ENCODE measurements around the gene TRAFD1. TPM values are rescaled to one million over a fixed set of nuclear protein-coding genes. Genes with fewer than 3 reads are reported as not detected.

The TRAFD1 gene
- total and polyA plus RNA-seq, 2 of the 13 experiments (the other 11 are each of a cell fraction or from before 2014, with no cell fraction given): 9.5 to 20.9 TPM

DNA sequence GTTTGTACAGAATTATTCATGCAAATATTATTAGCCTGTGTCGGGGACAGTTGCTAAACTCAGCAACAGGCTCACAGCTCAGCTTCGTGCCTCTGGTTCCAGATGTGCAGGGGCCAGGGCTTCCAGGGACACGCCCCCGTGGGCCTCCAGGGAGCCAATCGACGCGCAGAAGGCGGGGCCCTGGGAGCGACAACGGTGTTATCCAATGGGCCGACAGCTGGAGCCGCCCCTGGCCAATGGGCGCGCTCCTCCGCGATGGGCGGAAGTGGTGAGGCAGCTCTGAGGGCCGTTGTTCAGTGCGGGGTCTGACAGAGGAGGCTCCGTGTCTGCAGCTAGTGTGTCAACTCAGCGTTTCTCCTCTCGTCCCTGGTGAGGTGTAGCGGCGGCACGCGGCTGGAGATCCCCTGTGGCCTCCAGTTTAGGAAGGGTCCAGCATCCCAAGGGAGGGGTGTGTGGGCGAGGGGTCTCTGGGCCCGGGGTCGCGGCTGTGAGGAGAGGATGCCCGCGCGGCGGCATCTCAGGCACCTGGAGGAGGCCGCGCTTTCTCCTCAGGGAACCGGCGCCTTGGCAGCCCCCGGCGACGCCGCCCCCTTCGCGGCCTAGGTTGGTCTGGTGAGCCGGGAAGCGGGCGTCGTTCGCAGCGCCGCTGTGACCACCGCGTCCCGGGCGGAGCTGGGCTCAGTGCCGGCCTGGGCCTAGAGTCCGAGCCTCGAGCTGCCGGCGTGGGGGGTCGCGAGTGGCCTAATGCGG is at the start of gene TRAFD1 (continued):
- no peak for TF ChIP-seq ZNF557 (CRISPR knock-in tag; IDR thresholded peaks at IDR 0.05)
- no peak for TF ChIP-seq ATF7 (IDR thresholded peaks at IDR 0.05)
- no peak for TF ChIP-seq ATF7 (CRISPR knock-in tag; IDR thresholded peaks at IDR 0.05)
- TF ChIP-seq, protein P1, sequence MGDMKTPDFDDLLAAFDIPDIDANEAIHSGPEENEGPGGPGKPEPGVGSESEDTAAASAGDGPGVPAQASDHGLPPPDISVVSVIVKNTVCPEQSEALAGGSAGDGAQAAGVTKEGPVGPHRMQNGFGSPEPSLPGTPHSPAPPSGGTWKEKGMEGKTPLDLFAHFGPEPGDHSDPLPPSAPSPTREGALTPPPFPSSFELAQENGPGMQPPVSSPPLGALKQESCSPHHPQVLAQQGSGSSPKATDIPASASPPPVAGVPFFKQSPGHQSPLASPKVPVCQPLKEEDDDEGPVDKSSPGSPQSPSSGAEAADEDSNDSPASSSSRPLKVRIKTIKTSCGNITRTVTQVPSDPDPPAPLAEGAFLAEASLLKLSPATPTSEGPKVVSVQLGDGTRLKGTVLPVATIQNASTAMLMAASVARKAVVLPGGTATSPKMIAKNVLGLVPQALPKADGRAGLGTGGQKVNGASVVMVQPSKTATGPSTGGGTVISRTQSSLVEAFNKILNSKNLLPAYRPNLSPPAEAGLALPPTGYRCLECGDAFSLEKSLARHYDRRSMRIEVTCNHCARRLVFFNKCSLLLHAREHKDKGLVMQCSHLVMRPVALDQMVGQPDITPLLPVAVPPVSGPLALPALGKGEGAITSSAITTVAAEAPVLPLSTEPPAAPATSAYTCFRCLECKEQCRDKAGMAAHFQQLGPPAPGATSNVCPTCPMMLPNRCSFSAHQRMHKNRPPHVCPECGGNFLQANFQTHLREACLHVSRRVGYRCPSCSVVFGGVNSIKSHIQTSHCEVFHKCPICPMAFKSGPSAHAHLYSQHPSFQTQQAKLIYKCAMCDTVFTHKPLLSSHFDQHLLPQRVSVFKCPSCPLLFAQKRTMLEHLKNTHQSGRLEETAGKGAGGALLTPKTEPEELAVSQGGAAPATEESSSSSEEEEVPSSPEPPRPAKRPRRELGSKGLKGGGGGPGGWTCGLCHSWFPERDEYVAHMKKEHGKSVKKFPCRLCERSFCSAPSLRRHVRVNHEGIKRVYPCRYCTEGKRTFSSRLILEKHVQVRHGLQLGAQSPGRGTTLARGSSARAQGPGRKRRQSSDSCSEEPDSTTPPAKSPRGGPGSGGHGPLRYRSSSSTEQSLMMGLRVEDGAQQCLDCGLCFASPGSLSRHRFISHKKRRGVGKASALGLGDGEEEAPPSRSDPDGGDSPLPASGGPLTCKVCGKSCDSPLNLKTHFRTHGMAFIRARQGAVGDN (CRISPR knock-in tag; IDR thresholded peaks at IDR 0.05): peak; percentile 93
- TF ChIP-seq GZF1 (CRISPR knock-in tag; IDR thresholded peaks at IDR 0.05): no peak
- no peak for TF ChIP-seq SMC3 (IDR thresholded peaks at IDR 0.05; ENCODE audit: low read length)
- TF ChIP-seq, protein P2, sequence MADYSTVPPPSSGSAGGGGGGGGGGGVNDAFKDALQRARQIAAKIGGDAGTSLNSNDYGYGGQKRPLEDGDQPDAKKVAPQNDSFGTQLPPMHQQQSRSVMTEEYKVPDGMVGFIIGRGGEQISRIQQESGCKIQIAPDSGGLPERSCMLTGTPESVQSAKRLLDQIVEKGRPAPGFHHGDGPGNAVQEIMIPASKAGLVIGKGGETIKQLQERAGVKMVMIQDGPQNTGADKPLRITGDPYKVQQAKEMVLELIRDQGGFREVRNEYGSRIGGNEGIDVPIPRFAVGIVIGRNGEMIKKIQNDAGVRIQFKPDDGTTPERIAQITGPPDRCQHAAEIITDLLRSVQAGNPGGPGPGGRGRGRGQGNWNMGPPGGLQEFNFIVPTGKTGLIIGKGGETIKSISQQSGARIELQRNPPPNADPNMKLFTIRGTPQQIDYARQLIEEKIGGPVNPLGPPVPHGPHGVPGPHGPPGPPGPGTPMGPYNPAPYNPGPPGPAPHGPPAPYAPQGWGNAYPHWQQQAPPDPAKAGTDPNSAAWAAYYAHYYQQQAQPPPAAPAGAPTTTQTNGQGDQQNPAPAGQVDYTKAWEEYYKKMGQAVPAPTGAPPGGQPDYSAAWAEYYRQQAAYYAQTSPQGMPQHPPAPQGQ (CRISPR knock-in tag; IDR thresholded peaks at IDR 0.05; ENCODE audit: borderline replicate concordance): no peak
- TF ChIP-seq, protein P3, sequence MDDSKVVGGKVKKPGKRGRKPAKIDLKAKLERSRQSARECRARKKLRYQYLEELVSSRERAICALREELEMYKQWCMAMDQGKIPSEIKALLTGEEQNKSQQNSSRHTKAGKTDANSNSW (CRISPR knock-in tag; IDR thresholded peaks at IDR 0.05; ENCODE audit: borderline replicate concordance): no peak
- TF ChIP-seq MIXL1 (CRISPR knock-in tag; IDR thresholded peaks at IDR 0.05): no peak
- no peak for TF ChIP-seq ZFAT (CRISPR knock-in tag; conservative IDR thresholded peaks at IDR 0.05)
- no peak for TF ChIP-seq PHF21A (CRISPR knock-in tag; IDR thresholded peaks at IDR 0.05)
- TF ChIP-seq YEATS2 (CRISPR knock-in tag; IDR thresholded peaks at IDR 0.05; ENCODE audit: borderline replicate concordance): peak; percentile 69; the same call in 1 of the 2 replicates
- TF ChIP-seq ZMYM2 (CRISPR knock-in tag; IDR thresholded peaks at IDR 0.05): no peak
- no peak for TF ChIP-seq RAD51 (IDR thresholded peaks at IDR 0.05; ENCODE audit: borderline replicate concordance)
- no peak for TF ChIP-seq ZNF468 (CRISPR knock-in tag; IDR thresholded peaks at IDR 0.05)
- peak; percentile 37; the same call in 1 of the 2 replicates for TF ChIP-seq SP5 (CRISPR knock-in tag; IDR thresholded peaks at IDR 0.05; ENCODE audit: borderline replicate concordance, low read depth)
- TF ChIP-seq, protein P4, sequence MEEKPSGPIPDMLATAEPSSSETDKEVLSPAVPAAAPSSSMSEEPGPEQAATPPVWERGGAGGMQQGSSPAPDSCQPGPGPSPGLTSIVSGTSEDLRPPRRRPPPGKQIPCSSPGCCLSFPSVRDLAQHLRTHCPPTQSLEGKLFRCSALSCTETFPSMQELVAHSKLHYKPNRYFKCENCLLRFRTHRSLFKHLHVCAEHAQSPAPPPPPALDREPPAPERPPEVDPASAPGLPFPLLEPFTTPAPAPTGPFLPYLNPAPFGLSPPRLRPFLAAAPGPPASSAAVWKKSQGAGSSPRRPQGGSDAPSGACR (CRISPR knock-in tag; IDR thresholded peaks at IDR 0.05): no peak; the same call in 1 of the 2 replicates
- TF ChIP-seq, protein P5, sequence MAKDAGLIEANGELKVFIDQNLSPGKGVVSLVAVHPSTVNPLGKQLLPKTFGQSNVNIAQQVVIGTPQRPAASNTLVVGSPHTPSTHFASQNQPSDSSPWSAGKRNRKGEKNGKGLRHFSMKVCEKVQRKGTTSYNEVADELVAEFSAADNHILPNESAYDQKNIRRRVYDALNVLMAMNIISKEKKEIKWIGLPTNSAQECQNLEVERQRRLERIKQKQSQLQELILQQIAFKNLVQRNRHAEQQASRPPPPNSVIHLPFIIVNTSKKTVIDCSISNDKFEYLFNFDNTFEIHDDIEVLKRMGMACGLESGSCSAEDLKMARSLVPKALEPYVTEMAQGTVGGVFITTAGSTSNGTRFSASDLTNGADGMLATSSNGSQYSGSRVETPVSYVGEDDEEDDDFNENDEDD (CRISPR knock-in tag; IDR thresholded peaks at IDR 0.05; ENCODE audit: borderline replicate concordance): no peak
- TF ChIP-seq, protein P6, sequence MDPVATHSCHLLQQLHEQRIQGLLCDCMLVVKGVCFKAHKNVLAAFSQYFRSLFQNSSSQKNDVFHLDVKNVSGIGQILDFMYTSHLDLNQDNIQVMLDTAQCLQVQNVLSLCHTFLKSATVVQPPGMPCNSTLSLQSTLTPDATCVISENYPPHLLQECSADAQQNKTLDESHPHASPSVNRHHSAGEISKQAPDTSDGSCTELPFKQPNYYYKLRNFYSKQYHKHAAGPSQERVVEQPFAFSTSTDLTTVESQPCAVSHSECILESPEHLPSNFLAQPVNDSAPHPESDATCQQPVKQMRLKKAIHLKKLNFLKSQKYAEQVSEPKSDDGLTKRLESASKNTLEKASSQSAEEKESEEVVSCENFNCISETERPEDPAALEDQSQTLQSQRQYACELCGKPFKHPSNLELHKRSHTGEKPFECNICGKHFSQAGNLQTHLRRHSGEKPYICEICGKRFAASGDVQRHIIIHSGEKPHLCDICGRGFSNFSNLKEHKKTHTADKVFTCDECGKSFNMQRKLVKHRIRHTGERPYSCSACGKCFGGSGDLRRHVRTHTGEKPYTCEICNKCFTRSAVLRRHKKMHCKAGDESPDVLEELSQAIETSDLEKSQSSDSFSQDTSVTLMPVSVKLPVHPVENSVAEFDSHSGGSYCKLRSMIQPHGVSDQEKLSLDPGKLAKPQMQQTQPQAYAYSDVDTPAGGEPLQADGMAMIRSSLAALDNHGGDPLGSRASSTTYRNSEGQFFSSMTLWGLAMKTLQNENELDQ (CRISPR knock-in tag; IDR thresholded peaks at IDR 0.05; ENCODE audit: borderline replicate concordance): no peak
- TF ChIP-seq ZNF782 (CRISPR knock-in tag; IDR thresholded peaks at IDR 0.05; ENCODE audit: borderline replicate concordance): no peak; the same call in 1 of the 2 replicates
